ENCODE measurements around the gene ITSN2. TPM values are rescaled to one million over a fixed set of nuclear protein-coding genes. Genes with fewer than 3 reads are reported as not detected.

ITSN2 gene
- polyA plus RNA-seq, 3 donors: 26.0 to 91.1 (median 40.4) TPM

DNA sequence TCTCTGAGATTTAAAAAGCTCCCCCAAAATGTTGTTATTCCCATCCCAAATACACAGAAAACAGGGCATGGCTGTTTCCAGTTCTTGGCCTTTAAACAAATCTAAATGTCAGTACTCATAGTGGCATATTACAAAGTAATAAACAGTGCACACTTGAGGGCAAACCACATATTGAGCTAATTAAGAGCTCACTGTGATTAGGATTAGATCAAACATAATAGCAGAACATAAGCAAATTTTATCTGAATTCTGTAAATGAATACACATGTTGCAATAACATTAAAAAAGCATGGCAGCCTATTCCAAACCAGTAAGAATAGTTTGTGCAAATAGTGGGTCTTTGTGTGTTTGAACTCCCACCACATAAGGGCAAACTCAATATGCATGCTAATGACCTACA, 118.8 kb downstream of the ITSN2 start:
- H2AFZ ChIP-seq (ENCODE audit: insufficient read depth, low read depth, low read length, poor library complexity, severe bottlenecking): no peak overlapping the region
- H3K9me3 ChIP-seq (replicated peaks in 1 of 2; ENCODE audit: control insufficient read depth in 1 of 2, insufficient read depth in 1 of 2, low read length in 2 of 2): no peaks in the 10 kb centered on the region
- no peaks in the 10 kb centered on the region for H3K9me3 Mint-ChIP-seq
- H3K79me2 ChIP-seq (ENCODE audit: insufficient read depth, low read length): no peaks in the 10 kb centered on the region
- TF ChIP-seq, protein P1, sequence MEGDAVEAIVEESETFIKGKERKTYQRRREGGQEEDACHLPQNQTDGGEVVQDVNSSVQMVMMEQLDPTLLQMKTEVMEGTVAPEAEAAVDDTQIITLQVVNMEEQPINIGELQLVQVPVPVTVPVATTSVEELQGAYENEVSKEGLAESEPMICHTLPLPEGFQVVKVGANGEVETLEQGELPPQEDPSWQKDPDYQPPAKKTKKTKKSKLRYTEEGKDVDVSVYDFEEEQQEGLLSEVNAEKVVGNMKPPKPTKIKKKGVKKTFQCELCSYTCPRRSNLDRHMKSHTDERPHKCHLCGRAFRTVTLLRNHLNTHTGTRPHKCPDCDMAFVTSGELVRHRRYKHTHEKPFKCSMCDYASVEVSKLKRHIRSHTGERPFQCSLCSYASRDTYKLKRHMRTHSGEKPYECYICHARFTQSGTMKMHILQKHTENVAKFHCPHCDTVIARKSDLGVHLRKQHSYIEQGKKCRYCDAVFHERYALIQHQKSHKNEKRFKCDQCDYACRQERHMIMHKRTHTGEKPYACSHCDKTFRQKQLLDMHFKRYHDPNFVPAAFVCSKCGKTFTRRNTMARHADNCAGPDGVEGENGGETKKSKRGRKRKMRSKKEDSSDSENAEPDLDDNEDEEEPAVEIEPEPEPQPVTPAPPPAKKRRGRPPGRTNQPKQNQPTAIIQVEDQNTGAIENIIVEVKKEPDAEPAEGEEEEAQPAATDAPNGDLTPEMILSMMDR (IDR thresholded peaks at IDR 0.05): no peak
- H3K27me3 Mint-ChIP-seq (ENCODE audit: low read depth in 3 of 3): no peaks in the 10 kb centered on the region
- H3K27me3 ChIP-seq (ENCODE audit: control insufficient read depth in 2 of 2, insufficient read depth in 2 of 2, low read length in 2 of 2): no peaks in the 10 kb centered on the region
- no peak overlapping the region for H3K4me3 ChIP-seq (replicated peaks in 1 of 3; ENCODE audit: low read depth in 2 of 3, low read length in 3 of 3)
- H3K4me1 ChIP-seq (ENCODE audit: control insufficient read depth in 1 of 2, insufficient read depth in 2 of 2, low read length in 2 of 2): no peaks in the 10 kb centered on the region
- intact Hi-C loops (cut with micrococcal nuclease): no loop called here
- H3K27ac ChIP-seq (ENCODE audit: low read depth in 1 of 2, low read length in 2 of 2): no peak overlapping the region
- no peak overlapping the region for H3K27ac Mint-ChIP-seq
- H3K4me2 ChIP-seq (replicated peaks; ENCODE audit: extremely low read depth, low read length, poor library complexity, severe bottlenecking): no peak overlapping the region
- peaks cover 2% of the 10 kb centered on the region for H3K4me1 Mint-ChIP-seq
- H3K4me3 Mint-ChIP-seq: no peak overlapping the region
- peaks cover 57 to 69% of the 10 kb centered on the region in 2 donors for H3K36me3 Mint-ChIP-seq
- no peak overlapping the region for H3K9ac ChIP-seq (ENCODE audit: insufficient read depth, low read length, poor library complexity, severe bottlenecking)
- DNase-seq: no peak
- H4K20me1 ChIP-seq (ENCODE audit: insufficient read depth, low read length): peaks cover 24% of the 10 kb centered on the region
- H3K36me3 ChIP-seq (replicated peaks in 1 of 2; ENCODE audit: control insufficient read depth in 1 of 2, insufficient read depth in 2 of 2, low read length in 2 of 2): peaks cover 65 to 79% of the 10 kb centered on the region in 2 donors

DNA sequence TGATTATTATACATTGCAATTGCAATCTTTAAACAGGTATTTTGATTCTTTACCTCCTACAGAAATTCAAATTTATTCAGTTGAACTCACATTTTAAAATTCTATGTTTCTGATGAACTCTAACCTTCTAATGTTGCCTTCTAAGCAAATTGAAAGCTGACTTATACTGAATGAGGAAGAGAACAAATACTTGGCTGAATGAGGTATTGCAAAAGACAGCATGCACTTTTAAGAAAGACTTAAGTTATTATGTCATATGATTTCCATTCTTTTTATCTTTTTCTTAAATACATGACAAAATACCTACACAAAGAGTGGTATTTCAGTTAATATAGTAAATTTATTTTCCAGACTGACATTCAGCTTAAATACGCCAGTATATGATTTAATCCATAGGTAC, 120.8 kb downstream of the ITSN2 start:
- Histone ChIP-seq H4K20me1 (ENCODE audit: insufficient read depth, low read length) (peaks cover 26% of the 10 kb centered on the region), H3K9me3 (replicated peaks in 1 of 2; ENCODE audit: control insufficient read depth in 1 of 2, insufficient read depth in 1 of 2, low read length in 2 of 2) (no peaks in the 10 kb centered on the region), H3K9ac (ENCODE audit: insufficient read depth, low read length, poor library complexity, severe bottlenecking) (no peak overlapping the region), H3K36me3 (replicated peaks in 1 of 2; ENCODE audit: control insufficient read depth in 1 of 2, insufficient read depth in 2 of 2, low read length in 2 of 2) (peaks cover 48 to 76% of the 10 kb centered on the region in 2 donors), H3K79me2 (ENCODE audit: insufficient read depth, low read length) (no peaks in the 10 kb centered on the region), H2AFZ (ENCODE audit: insufficient read depth, low read depth, low read length, poor library complexity, severe bottlenecking) (no peak overlapping the region), H3K4me1 (ENCODE audit: control insufficient read depth in 1 of 2, insufficient read depth in 2 of 2, low read length in 2 of 2) (no peaks in the 10 kb centered on the region), H3K27ac (ENCODE audit: low read depth in 1 of 2, low read length in 2 of 2) (no peak overlapping the region), H3K27me3 (ENCODE audit: control insufficient read depth in 2 of 2, insufficient read depth in 2 of 2, low read length in 2 of 2) (no peaks in the 10 kb centered on the region), H3K4me3 (replicated peaks in 1 of 3; ENCODE audit: low read depth in 2 of 3, low read length in 3 of 3) (no peak overlapping the region), H3K4me2 (replicated peaks; ENCODE audit: extremely low read depth, low read length, poor library complexity, severe bottlenecking) (no peak overlapping the region)
- WGBS (ENCODE audit: insufficient coverage): no CpG with 5 or more reads among the region's 1 CpG
- no peaks in the 10 kb centered on the region for H3K9me3 Mint-ChIP-seq
- intact Hi-C loops (cut with micrococcal nuclease): no loop called here
- H3K27me3 Mint-ChIP-seq (ENCODE audit: low read depth in 3 of 3): no peaks in the 10 kb centered on the region
- H3K4me3 Mint-ChIP-seq: no peak overlapping the region
- DNase-seq: no peak
- no peak overlapping the region for H3K27ac Mint-ChIP-seq
- TF ChIP-seq, protein P1 (IDR thresholded peaks at IDR 0.05): no peak
- H3K36me3 Mint-ChIP-seq: peaks cover 53 to 65% of the 10 kb centered on the region in 2 donors
- peaks cover 2% of the 10 kb centered on the region for H3K4me1 Mint-ChIP-seq
